GOT3 (cell line): ENCODE results near the gene PDP2.

ENCODE experiments used
- DNase-seq: peaks from one replicate; lab custom pipeline; 2025; ENCODE audit warnings: mixed read lengths; lab: John Stamatoyannopoulos, UW

The PDP2 gene

GRCh38 chr16:66936889-66937554 lies 56.7 kb downstream of the PDP2 start:
- DNase-seq: no peak

DNA sequence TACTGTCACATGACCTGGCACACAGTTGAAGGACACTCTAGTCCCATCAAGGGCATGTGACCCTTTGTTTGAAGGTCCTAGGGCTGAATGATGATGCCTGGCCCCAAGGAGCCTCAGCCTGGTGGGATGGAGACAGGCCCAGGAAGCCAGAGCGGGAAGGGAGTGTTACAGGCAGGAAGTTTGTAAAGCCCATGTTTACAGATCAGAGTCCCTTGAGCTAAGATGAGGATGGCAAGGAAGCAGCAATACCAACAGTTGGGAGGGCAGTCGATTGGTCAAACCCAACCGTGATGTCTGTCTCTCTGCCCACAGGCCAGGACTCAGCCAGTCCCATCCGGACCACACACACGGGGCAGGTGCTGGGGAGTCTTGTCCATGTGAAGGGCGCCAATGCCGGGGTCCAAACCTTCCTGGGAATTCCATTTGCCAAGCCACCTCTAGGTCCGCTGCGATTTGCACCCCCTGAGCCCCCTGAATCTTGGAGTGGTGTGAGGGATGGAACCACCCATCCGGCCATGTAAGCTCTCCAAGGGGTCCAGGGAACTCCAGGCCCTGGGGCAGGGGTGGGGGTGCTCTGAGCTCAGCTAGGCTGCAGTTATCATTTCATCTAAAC lies 57.5 kb downstream of the PDP2 start:
- DNase-seq: no peak

DNA sequence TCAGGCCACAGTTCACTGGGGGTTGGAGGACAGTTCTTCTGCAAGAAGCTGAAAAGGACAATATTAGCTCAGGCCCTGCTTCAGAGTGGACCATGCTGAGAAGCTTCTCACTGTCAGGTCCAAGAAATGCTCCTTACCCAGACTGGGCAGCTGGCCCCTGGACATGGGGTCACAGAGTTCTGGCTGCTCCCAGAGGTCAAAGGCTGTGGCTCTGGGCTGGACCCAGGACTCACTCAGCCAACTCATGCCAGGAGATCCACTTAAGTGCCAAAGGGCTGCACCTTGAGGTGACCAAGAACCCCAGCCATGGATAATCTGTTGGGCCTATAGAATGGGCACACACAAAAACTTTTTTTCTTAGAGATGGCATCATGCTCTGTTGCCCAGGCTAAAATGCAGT lies 59.1 kb downstream of the PDP2 start:
- DNase-seq: no peak

DNA sequence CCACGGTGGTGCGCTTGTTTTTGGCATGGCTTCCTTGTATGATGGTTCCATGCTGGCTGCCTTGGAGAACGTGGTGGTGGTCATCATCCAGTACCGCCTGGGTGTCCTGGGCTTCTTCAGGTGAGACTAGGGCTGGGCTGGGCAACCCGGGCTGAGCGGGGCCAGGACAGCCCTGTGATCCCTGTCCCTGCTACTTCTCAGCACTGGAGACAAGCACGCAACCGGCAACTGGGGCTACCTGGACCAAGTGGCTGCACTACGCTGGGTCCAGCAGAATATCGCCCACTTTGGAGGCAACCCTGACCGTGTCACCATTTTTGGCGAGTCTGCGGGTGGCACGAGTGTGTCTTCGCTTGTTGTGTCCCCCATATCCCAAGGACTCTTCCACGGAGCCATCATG lies 59.9 kb downstream of the PDP2 start:
- DNase-seq: no peak
